Measurements from ENCODE around the gene ZNF407.

DNA sequence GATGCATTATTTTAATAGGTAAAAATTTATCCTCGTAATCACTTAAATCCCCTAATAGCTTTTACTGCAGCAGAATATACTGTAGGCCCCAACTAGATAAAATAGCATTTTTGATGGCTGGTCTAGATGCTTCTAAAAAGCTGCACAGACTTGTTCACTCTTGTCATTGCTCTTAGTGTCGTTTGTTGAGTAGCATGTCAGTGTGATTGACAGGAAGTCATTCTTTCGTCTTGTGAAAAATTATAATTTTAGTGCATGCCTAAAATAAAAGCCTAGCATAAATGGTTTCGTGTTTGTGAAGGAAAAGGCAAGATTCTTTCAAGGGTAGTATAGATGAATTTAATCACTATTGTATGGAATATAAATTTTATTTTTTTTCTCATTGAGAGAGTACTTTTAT lies 336.3 kb downstream of the ZNF407 start:
- TF ChIP-seq POLR2AphosphoS5 (IDR thresholded peaks at IDR 0.05; ENCODE audit: low read depth), result no peak
- TF ChIP-seq, protein P1, sequence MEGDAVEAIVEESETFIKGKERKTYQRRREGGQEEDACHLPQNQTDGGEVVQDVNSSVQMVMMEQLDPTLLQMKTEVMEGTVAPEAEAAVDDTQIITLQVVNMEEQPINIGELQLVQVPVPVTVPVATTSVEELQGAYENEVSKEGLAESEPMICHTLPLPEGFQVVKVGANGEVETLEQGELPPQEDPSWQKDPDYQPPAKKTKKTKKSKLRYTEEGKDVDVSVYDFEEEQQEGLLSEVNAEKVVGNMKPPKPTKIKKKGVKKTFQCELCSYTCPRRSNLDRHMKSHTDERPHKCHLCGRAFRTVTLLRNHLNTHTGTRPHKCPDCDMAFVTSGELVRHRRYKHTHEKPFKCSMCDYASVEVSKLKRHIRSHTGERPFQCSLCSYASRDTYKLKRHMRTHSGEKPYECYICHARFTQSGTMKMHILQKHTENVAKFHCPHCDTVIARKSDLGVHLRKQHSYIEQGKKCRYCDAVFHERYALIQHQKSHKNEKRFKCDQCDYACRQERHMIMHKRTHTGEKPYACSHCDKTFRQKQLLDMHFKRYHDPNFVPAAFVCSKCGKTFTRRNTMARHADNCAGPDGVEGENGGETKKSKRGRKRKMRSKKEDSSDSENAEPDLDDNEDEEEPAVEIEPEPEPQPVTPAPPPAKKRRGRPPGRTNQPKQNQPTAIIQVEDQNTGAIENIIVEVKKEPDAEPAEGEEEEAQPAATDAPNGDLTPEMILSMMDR (IDR thresholded peaks at IDR 0.05; ENCODE audit: insufficient read depth, low read length), result no peak
- TF ChIP-seq SPI1 (IDR thresholded peaks at IDR 0.05; ENCODE audit: borderline replicate concordance, low read depth), result no peak
- TF ChIP-seq, protein P2, sequence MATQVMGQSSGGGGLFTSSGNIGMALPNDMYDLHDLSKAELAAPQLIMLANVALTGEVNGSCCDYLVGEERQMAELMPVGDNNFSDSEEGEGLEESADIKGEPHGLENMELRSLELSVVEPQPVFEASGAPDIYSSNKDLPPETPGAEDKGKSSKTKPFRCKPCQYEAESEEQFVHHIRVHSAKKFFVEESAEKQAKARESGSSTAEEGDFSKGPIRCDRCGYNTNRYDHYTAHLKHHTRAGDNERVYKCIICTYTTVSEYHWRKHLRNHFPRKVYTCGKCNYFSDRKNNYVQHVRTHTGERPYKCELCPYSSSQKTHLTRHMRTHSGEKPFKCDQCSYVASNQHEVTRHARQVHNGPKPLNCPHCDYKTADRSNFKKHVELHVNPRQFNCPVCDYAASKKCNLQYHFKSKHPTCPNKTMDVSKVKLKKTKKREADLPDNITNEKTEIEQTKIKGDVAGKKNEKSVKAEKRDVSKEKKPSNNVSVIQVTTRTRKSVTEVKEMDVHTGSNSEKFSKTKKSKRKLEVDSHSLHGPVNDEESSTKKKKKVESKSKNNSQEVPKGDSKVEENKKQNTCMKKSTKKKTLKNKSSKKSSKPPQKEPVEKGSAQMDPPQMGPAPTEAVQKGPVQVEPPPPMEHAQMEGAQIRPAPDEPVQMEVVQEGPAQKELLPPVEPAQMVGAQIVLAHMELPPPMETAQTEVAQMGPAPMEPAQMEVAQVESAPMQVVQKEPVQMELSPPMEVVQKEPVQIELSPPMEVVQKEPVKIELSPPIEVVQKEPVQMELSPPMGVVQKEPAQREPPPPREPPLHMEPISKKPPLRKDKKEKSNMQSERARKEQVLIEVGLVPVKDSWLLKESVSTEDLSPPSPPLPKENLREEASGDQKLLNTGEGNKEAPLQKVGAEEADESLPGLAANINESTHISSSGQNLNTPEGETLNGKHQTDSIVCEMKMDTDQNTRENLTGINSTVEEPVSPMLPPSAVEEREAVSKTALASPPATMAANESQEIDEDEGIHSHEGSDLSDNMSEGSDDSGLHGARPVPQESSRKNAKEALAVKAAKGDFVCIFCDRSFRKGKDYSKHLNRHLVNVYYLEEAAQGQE (IDR thresholded peaks at IDR 0.05; ENCODE audit: insufficient replicate concordance, low read depth), result no peak
- no peak for TF ChIP-seq GABPA (IDR thresholded peaks at IDR 0.05; ENCODE audit: low read depth)
